H9 (cell line): Measurements from ENCODE around the gene SPATA31E1. TPM values are rescaled to one million over a fixed set of nuclear protein-coding genes. Genes with fewer than 3 reads are reported as not detected.

Experiments used
- DNase-seq: peaks from one replicate; pipeline ENCODE4 v3.0.0-alpha.2; 2017
- H2AFZ ChIP-seq: one replicate; pipeline ENCODE4 v1.6.1; 2013; ENCODE audit warnings: mild to moderate bottlenecking, low read length, control low read depth, moderate library complexity
- H2AK5ac ChIP-seq: 2 replicates; pipeline ENCODE4 v1.6.1; 2013; ENCODE audit warnings: low read length, control low read depth, mixed read lengths; ENCODE audit not compliant: insufficient read length
- H2BK120ac ChIP-seq: one replicate; pipeline ENCODE4 v1.6.1; 2013; ENCODE audit warnings: low read depth, mild to moderate bottlenecking, low read length, control low read depth, inconsistent platforms; ENCODE audit not compliant: poor library complexity, severe bottlenecking
- H2BK12ac ChIP-seq: 2 replicates; pipeline ENCODE4 v1.6.1; 2013; ENCODE audit warnings: low read length, control low read depth, mixed read lengths, low read depth; ENCODE audit not compliant: insufficient read length
- H2BK15ac ChIP-seq: 2 replicates; pipeline ENCODE4 v1.6.1; 2013; ENCODE audit warnings: low read depth, low read length, control low read depth
- H2BK20ac ChIP-seq: one replicate; pipeline ENCODE4 v1.6.1; 2013; ENCODE audit warnings: low read depth, mild to moderate bottlenecking, low read length, control low read depth, inconsistent platforms; ENCODE audit not compliant: poor library complexity, severe bottlenecking
- H2BK5ac ChIP-seq: 2 replicates; pipeline ENCODE4 v1.6.1; 2013; ENCODE audit warnings: low read length, control low read depth, mixed read lengths; ENCODE audit not compliant: insufficient read length
- H3K14ac ChIP-seq: 2 replicates; pipeline ENCODE4 v1.6.1; 2013; ENCODE audit warnings: low read length, control low read depth; ENCODE audit not compliant: insufficient read depth
- H3K18ac ChIP-seq: 2 replicates; pipeline ENCODE4 v1.6.1; 2013; ENCODE audit warnings: low read depth, mild to moderate bottlenecking, mixed read lengths, low read length, control low read depth; ENCODE audit not compliant: insufficient read length
- H3K23ac ChIP-seq: 2 replicates; pipeline ENCODE4 v1.6.1; 2013; ENCODE audit warnings: low read length, control low read depth, mixed read lengths, low read depth; ENCODE audit not compliant: insufficient read length
- H3K23me2 ChIP-seq: 2 replicates; pipeline ENCODE4 v1.6.1; 2013; ENCODE audit warnings: low read depth, mild to moderate bottlenecking, mixed read lengths, low read length, control low read depth; ENCODE audit not compliant: insufficient read length, poor library complexity, severe bottlenecking
- H3K27ac ChIP-seq: 2 replicates; pipeline ENCODE4 v1.5.1; 2013; ENCODE audit warnings: low read length, control low read depth, mixed read lengths, low read depth; ENCODE audit not compliant: insufficient read length
- H3K27me3 ChIP-seq: 2 replicates; pipeline ENCODE4 v1.6.1; 2013; ENCODE audit warnings: low read length, control low read depth, inconsistent platforms; ENCODE audit not compliant: insufficient read depth
- H3K4ac ChIP-seq: 2 replicates; pipeline ENCODE4 v1.6.1; 2013; ENCODE audit warnings: low read depth, mild to moderate bottlenecking, control low read depth, inconsistent platforms, low read length, moderate library complexity
- H3K4me1 ChIP-seq: 2 replicates; pipeline ENCODE4 v1.6.1; 2013; ENCODE audit warnings: low read length, control low read depth, inconsistent platforms; ENCODE audit not compliant: insufficient read depth
- H3K4me2 ChIP-seq: 2 replicates; pipeline ENCODE4 v1.6.1; 2013; ENCODE audit warnings: low read length, control low read depth, mixed read lengths; ENCODE audit not compliant: insufficient read length, insufficient read depth
- H3K56ac ChIP-seq: 2 replicates; pipeline ENCODE4 v1.6.1; 2013; ENCODE audit warnings: low read depth, mild to moderate bottlenecking, mixed read lengths, low read length, control low read depth; ENCODE audit not compliant: insufficient read length
- H3K79me1 ChIP-seq: 2 replicates; pipeline ENCODE4 v1.6.1; 2013; ENCODE audit warnings: low read depth, mild to moderate bottlenecking, moderate library complexity, low read length, control low read depth, inconsistent platforms; ENCODE audit not compliant: insufficient read depth, poor library complexity, severe bottlenecking
- H3K79me2 ChIP-seq: 2 replicates; pipeline ENCODE4 v1.6.1; 2013; ENCODE audit warnings: low read length, control low read depth, inconsistent platforms; ENCODE audit not compliant: insufficient read depth
- H3K9ac ChIP-seq: 2 replicates; pipeline ENCODE4 v1.6.1; 2013; ENCODE audit warnings: low read length, control low read depth, mixed read lengths; ENCODE audit not compliant: insufficient read length; ENCODE audit errors: extremely low read depth
- H3K9me3 ChIP-seq: one replicate; pipeline ENCODE4 v1.6.1; 2013; ENCODE audit warnings: low read depth, low read length, inconsistent platforms; ENCODE audit not compliant: control insufficient read depth
- H3T11ph ChIP-seq: one replicate; pipeline ENCODE4 v1.6.1; 2013; ENCODE audit warnings: mild to moderate bottlenecking, low read length, control low read depth, inconsistent platforms
- H4K20me1 ChIP-seq: one replicate; pipeline ENCODE4 v1.6.1; 2013; ENCODE audit not compliant: control insufficient read depth, insufficient read length, insufficient read depth
- H4K5ac ChIP-seq: 2 replicates; pipeline ENCODE4 v1.6.1; 2013; ENCODE audit warnings: low read depth, mild to moderate bottlenecking, mixed read lengths, low read length, control low read depth; ENCODE audit not compliant: insufficient read length
- H4K8ac ChIP-seq: replicated peaks from 2 replicates; pipeline ENCODE4 v1.6.1; 2013; ENCODE audit warnings: low read length, control low read depth, mixed read lengths, low read depth; ENCODE audit not compliant: insufficient read length
- H4K91ac ChIP-seq: 2 replicates; pipeline ENCODE4 v1.6.1; 2013; ENCODE audit warnings: low read depth, mild to moderate bottlenecking, moderate library complexity, mixed read lengths, low read length, control low read depth; ENCODE audit not compliant: insufficient read length
- H3K27ac Mint-ChIP-seq, 3 experiments: 2 replicates in 2 of 3; 3 replicates in 1 of 3; pipeline ENCODE4 v1.8.0; 2020 to 2021; ENCODE audit warnings: mixed read lengths in 3 of 3, mild to moderate bottlenecking in 1 of 3, moderate library complexity in 1 of 3
- H3K27me3 Mint-ChIP-seq: 2 replicates; pipeline ENCODE4 v1.8.0; 2021; ENCODE audit warnings: low read depth, mild to moderate bottlenecking, moderate library complexity, mixed read lengths
- H3K36me3 Mint-ChIP-seq, 3 experiments: 2 replicates in 2 of 3; 3 replicates in 1 of 3; pipeline ENCODE4 v1.8.0; 2020 to 2021; ENCODE audit warnings: low read depth in 3 of 3, mixed read lengths in 3 of 3; ENCODE audit not compliant: insufficient read depth in 1 of 3
- H3K4me1 Mint-ChIP-seq, 2 experiments: 2 replicates each; pipeline ENCODE4 v1.8.0; 2020; ENCODE audit warnings: mixed read lengths in 2 of 2
- H3K4me3 Mint-ChIP-seq, 2 experiments: 2 replicates in 1 of 2; 3 replicates in 1 of 2; pipeline ENCODE4 v1.8.0; 2020 to 2021; ENCODE audit warnings: mild to moderate bottlenecking in 2 of 2, mixed read lengths in 2 of 2, moderate library complexity in 1 of 2
- H3K9me3 Mint-ChIP-seq, 2 experiments: 2 replicates in 1 of 2; 3 replicates in 1 of 2; pipeline ENCODE4 v1.8.0; 2020; ENCODE audit warnings: mild to moderate bottlenecking in 2 of 2, mixed read lengths in 2 of 2, moderate library complexity in 1 of 2
- CTCF ChIP-seq: fragments of 200-600 bp; sonication (generic); conservative IDR thresholded peaks from 3 replicates; pipeline ENCODE4 v1.8.0; 2021; ENCODE audit warnings: antibody characterized with exemption, mild to moderate bottlenecking
- WGBS: extraction: QIAGEN DNeasy Blood & Tissue Kit; methylation state at CpG from one replicate; pipeline ENCODE4 v1.1.7; 2013; ENCODE audit warnings: missing lambda C conversion rate, low lambda C conversion rate, mixed read lengths; ENCODE audit not compliant: insufficient read length; ENCODE audit errors: extremely low coverage; 5-methylcytosine and 5-hydroxymethylcytosine counted together
- total RNA-seq: library from RNA; stranded (reverse); gene quantifications from 2 replicates; pipeline ENCODE4 v1.2.1, GENCODE V29; 2021

Gene SPATA31E1
- total RNA-seq, 1 experiment from 2014 or later = 0.09 TPM

GRCh38 chr9:87865626-87866025 is 17.1 kb upstream of the SPATA31E1 start:
- H3K27ac ChIP-seq = no peak overlapping the region
- WGBS = no CpG with 5 or more reads among the region's 3 CpGs
- peaks cover 0 to 5% of the 10 kb centered on the region in 2 experiments; a peak in 2 of 5 replicates for H3K9me3 Mint-ChIP-seq

More at GRCh38 chr9:87865626-87866025, 17.1 kb upstream of the SPATA31E1 start:
- H4K20me1 ChIP-seq = no peaks in the 10 kb centered on the region
- H3K23ac ChIP-seq = no peak overlapping the region
- H3K27me3 ChIP-seq = no peaks in the 10 kb centered on the region
- H3K4me3 Mint-ChIP-seq = no peak overlapping the region
- no peak overlapping the region for H2BK5ac ChIP-seq
- H3K56ac ChIP-seq = no peak overlapping the region
- H3K79me2 ChIP-seq = no peaks in the 10 kb centered on the region
- H3K9me3 ChIP-seq = no peaks in the 10 kb centered on the region
- no peak overlapping the region for H3T11ph ChIP-seq
- H2BK12ac ChIP-seq = no peak overlapping the region
- H3K9ac ChIP-seq = no peak overlapping the region
- DNase-seq = no peak
- H4K5ac ChIP-seq = no peak overlapping the region
- peaks cover 4% of the 10 kb centered on the region for H3K4me1 ChIP-seq
- H3K4me2 ChIP-seq = no peak overlapping the region
- no peak overlapping the region for H4K91ac ChIP-seq
- H2BK15ac ChIP-seq = no peak overlapping the region
- H3K14ac ChIP-seq = no peak overlapping the region
- H3K4me1 Mint-ChIP-seq = peaks cover 4 to 7% of the 10 kb centered on the region in 2 experiments
- no peak overlapping the region for H3K4ac ChIP-seq
- H3K27ac Mint-ChIP-seq = no peak overlapping the region; a peak in 1 of 7 replicates
- no peak overlapping the region for H2BK120ac ChIP-seq
- H2AFZ ChIP-seq = no peak overlapping the region
- H3K23me2 ChIP-seq = no peaks in the 10 kb centered on the region
- H2AK5ac ChIP-seq = no peak overlapping the region
- no peak overlapping the region for H3K18ac ChIP-seq
- no peaks in the 10 kb centered on the region for H3K79me1 ChIP-seq
- H3K36me3 Mint-ChIP-seq = peaks cover 0 to 5% (median 4%) of the 10 kb centered on the region in 3 experiments; a peak in 1 of 7 replicates
- H4K8ac ChIP-seq = no peak overlapping the region
- no peak overlapping the region for H2BK20ac ChIP-seq
- TF ChIP-seq CTCF = no peak
- peaks cover 3% of the 10 kb centered on the region for H3K27me3 Mint-ChIP-seq
